H9 (cell line): ENCODE results near the gene SBNO1. TPM values are rescaled to one million over a fixed set of nuclear protein-coding genes. Genes with fewer than 3 reads are reported as not detected.
A peak's percentile ranks its signal among the peaks of the same experiment; 100 is the strongest.

Source experiments
- DNase-seq: peaks from one replicate; pipeline ENCODE4 v3.0.0-alpha.2; 2017
- H2AFZ ChIP-seq: one replicate; pipeline ENCODE4 v1.6.1; 2013; ENCODE audit warnings: mild to moderate bottlenecking, low read length, control low read depth, moderate library complexity
- H2AK5ac ChIP-seq: 2 replicates; pipeline ENCODE4 v1.6.1; 2013; ENCODE audit warnings: low read length, control low read depth, mixed read lengths; ENCODE audit not compliant: insufficient read length
- H2BK120ac ChIP-seq: one replicate; pipeline ENCODE4 v1.6.1; 2013; ENCODE audit warnings: low read depth, mild to moderate bottlenecking, low read length, control low read depth, inconsistent platforms; ENCODE audit not compliant: poor library complexity, severe bottlenecking
- H2BK12ac ChIP-seq: 2 replicates; pipeline ENCODE4 v1.6.1; 2013; ENCODE audit warnings: low read length, control low read depth, mixed read lengths, low read depth; ENCODE audit not compliant: insufficient read length
- H2BK15ac ChIP-seq: 2 replicates; pipeline ENCODE4 v1.6.1; 2013; ENCODE audit warnings: low read depth, low read length, control low read depth
- H2BK20ac ChIP-seq: one replicate; pipeline ENCODE4 v1.6.1; 2013; ENCODE audit warnings: low read depth, mild to moderate bottlenecking, low read length, control low read depth, inconsistent platforms; ENCODE audit not compliant: poor library complexity, severe bottlenecking
- H2BK5ac ChIP-seq: 2 replicates; pipeline ENCODE4 v1.6.1; 2013; ENCODE audit warnings: low read length, control low read depth, mixed read lengths; ENCODE audit not compliant: insufficient read length
- H3K14ac ChIP-seq: 2 replicates; pipeline ENCODE4 v1.6.1; 2013; ENCODE audit warnings: low read length, control low read depth; ENCODE audit not compliant: insufficient read depth
- H3K18ac ChIP-seq: 2 replicates; pipeline ENCODE4 v1.6.1; 2013; ENCODE audit warnings: low read depth, mild to moderate bottlenecking, mixed read lengths, low read length, control low read depth; ENCODE audit not compliant: insufficient read length
- H3K23ac ChIP-seq: 2 replicates; pipeline ENCODE4 v1.6.1; 2013; ENCODE audit warnings: low read length, control low read depth, mixed read lengths, low read depth; ENCODE audit not compliant: insufficient read length
- H3K23me2 ChIP-seq: 2 replicates; pipeline ENCODE4 v1.6.1; 2013; ENCODE audit warnings: low read depth, mild to moderate bottlenecking, mixed read lengths, low read length, control low read depth; ENCODE audit not compliant: insufficient read length, poor library complexity, severe bottlenecking
- H3K27ac ChIP-seq: 2 replicates; pipeline ENCODE4 v1.5.1; 2013; ENCODE audit warnings: low read length, control low read depth, mixed read lengths, low read depth; ENCODE audit not compliant: insufficient read length
- H3K27me3 ChIP-seq: 2 replicates; pipeline ENCODE4 v1.6.1; 2013; ENCODE audit warnings: low read length, control low read depth, inconsistent platforms; ENCODE audit not compliant: insufficient read depth
- H3K4ac ChIP-seq: 2 replicates; pipeline ENCODE4 v1.6.1; 2013; ENCODE audit warnings: low read depth, mild to moderate bottlenecking, control low read depth, inconsistent platforms, low read length, moderate library complexity
- H3K4me1 ChIP-seq: 2 replicates; pipeline ENCODE4 v1.6.1; 2013; ENCODE audit warnings: low read length, control low read depth, inconsistent platforms; ENCODE audit not compliant: insufficient read depth
- H3K4me2 ChIP-seq: 2 replicates; pipeline ENCODE4 v1.6.1; 2013; ENCODE audit warnings: low read length, control low read depth, mixed read lengths; ENCODE audit not compliant: insufficient read length, insufficient read depth
- H3K56ac ChIP-seq: 2 replicates; pipeline ENCODE4 v1.6.1; 2013; ENCODE audit warnings: low read depth, mild to moderate bottlenecking, mixed read lengths, low read length, control low read depth; ENCODE audit not compliant: insufficient read length
- H3K79me1 ChIP-seq: 2 replicates; pipeline ENCODE4 v1.6.1; 2013; ENCODE audit warnings: low read depth, mild to moderate bottlenecking, moderate library complexity, low read length, control low read depth, inconsistent platforms; ENCODE audit not compliant: insufficient read depth, poor library complexity, severe bottlenecking
- H3K79me2 ChIP-seq: 2 replicates; pipeline ENCODE4 v1.6.1; 2013; ENCODE audit warnings: low read length, control low read depth, inconsistent platforms; ENCODE audit not compliant: insufficient read depth
- H3K9ac ChIP-seq: 2 replicates; pipeline ENCODE4 v1.6.1; 2013; ENCODE audit warnings: low read length, control low read depth, mixed read lengths; ENCODE audit not compliant: insufficient read length; ENCODE audit errors: extremely low read depth
- H3K9me3 ChIP-seq: one replicate; pipeline ENCODE4 v1.6.1; 2013; ENCODE audit warnings: low read depth, low read length, inconsistent platforms; ENCODE audit not compliant: control insufficient read depth
- H3T11ph ChIP-seq: one replicate; pipeline ENCODE4 v1.6.1; 2013; ENCODE audit warnings: mild to moderate bottlenecking, low read length, control low read depth, inconsistent platforms
- H4K20me1 ChIP-seq: one replicate; pipeline ENCODE4 v1.6.1; 2013; ENCODE audit not compliant: control insufficient read depth, insufficient read length, insufficient read depth
- H4K5ac ChIP-seq: 2 replicates; pipeline ENCODE4 v1.6.1; 2013; ENCODE audit warnings: low read depth, mild to moderate bottlenecking, mixed read lengths, low read length, control low read depth; ENCODE audit not compliant: insufficient read length
- H4K8ac ChIP-seq: replicated peaks from 2 replicates; pipeline ENCODE4 v1.6.1; 2013; ENCODE audit warnings: low read length, control low read depth, mixed read lengths, low read depth; ENCODE audit not compliant: insufficient read length
- H4K91ac ChIP-seq: 2 replicates; pipeline ENCODE4 v1.6.1; 2013; ENCODE audit warnings: low read depth, mild to moderate bottlenecking, moderate library complexity, mixed read lengths, low read length, control low read depth; ENCODE audit not compliant: insufficient read length
- H3K27ac Mint-ChIP-seq, 3 experiments: 2 replicates in 2 of 3; 3 replicates in 1 of 3; pipeline ENCODE4 v1.8.0; 2020 to 2021; ENCODE audit warnings: mixed read lengths in 3 of 3, mild to moderate bottlenecking in 1 of 3, moderate library complexity in 1 of 3
- H3K27me3 Mint-ChIP-seq: 2 replicates; pipeline ENCODE4 v1.8.0; 2021; ENCODE audit warnings: low read depth, mild to moderate bottlenecking, moderate library complexity, mixed read lengths
- H3K36me3 Mint-ChIP-seq, 3 experiments: 2 replicates in 2 of 3; 3 replicates in 1 of 3; pipeline ENCODE4 v1.8.0; 2020 to 2021; ENCODE audit warnings: low read depth in 3 of 3, mixed read lengths in 3 of 3; ENCODE audit not compliant: insufficient read depth in 1 of 3
- H3K4me1 Mint-ChIP-seq, 2 experiments: 2 replicates each; pipeline ENCODE4 v1.8.0; 2020; ENCODE audit warnings: mixed read lengths in 2 of 2
- H3K4me3 Mint-ChIP-seq, 2 experiments: 2 replicates in 1 of 2; 3 replicates in 1 of 2; pipeline ENCODE4 v1.8.0; 2020 to 2021; ENCODE audit warnings: mild to moderate bottlenecking in 2 of 2, mixed read lengths in 2 of 2, moderate library complexity in 1 of 2
- H3K9me3 Mint-ChIP-seq, 2 experiments: 2 replicates in 1 of 2; 3 replicates in 1 of 2; pipeline ENCODE4 v1.8.0; 2020; ENCODE audit warnings: mild to moderate bottlenecking in 2 of 2, mixed read lengths in 2 of 2, moderate library complexity in 1 of 2
- WGBS: extraction: QIAGEN DNeasy Blood & Tissue Kit; methylation state at CpG from one replicate; pipeline ENCODE4 v1.1.7; 2013; ENCODE audit warnings: missing lambda C conversion rate, low lambda C conversion rate, mixed read lengths; ENCODE audit not compliant: insufficient read length; ENCODE audit errors: extremely low coverage; 5-methylcytosine and 5-hydroxymethylcytosine counted together
- total RNA-seq: library from RNA; stranded (reverse); gene quantifications from 2 replicates; pipeline ENCODE4 v1.2.1, GENCODE V29; 2021
- TF ChIP-seq, protein P1 (sequence below): fragments of 200-600 bp; sonication (generic); conservative IDR thresholded peaks from 3 replicates; pipeline ENCODE4 v1.8.0; 2021; ENCODE audit warnings: antibody characterized with exemption, mild to moderate bottlenecking

Gene SBNO1
- total RNA-seq, 1 experiment from 2014 or later, result 47.5 TPM

GRCh38 chr12:123261196-123261595 lies 103.5 kb downstream of the SBNO1 start:
- TF ChIP-seq, protein P1, sequence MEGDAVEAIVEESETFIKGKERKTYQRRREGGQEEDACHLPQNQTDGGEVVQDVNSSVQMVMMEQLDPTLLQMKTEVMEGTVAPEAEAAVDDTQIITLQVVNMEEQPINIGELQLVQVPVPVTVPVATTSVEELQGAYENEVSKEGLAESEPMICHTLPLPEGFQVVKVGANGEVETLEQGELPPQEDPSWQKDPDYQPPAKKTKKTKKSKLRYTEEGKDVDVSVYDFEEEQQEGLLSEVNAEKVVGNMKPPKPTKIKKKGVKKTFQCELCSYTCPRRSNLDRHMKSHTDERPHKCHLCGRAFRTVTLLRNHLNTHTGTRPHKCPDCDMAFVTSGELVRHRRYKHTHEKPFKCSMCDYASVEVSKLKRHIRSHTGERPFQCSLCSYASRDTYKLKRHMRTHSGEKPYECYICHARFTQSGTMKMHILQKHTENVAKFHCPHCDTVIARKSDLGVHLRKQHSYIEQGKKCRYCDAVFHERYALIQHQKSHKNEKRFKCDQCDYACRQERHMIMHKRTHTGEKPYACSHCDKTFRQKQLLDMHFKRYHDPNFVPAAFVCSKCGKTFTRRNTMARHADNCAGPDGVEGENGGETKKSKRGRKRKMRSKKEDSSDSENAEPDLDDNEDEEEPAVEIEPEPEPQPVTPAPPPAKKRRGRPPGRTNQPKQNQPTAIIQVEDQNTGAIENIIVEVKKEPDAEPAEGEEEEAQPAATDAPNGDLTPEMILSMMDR, result no peak
- Histone ChIP-seq H3K4me1 (peaks cover 2% of the 10 kb centered on the region; the same call in 1 of the 2 replicates), H2BK120ac (no peak overlapping the region), H3K56ac (no peak overlapping the region), H3K4ac (no peak overlapping the region), H3K27me3 (no peaks in the 10 kb centered on the region), H3K23ac (no peak overlapping the region), H2BK20ac (no peak overlapping the region), H3K4me2 (no peak overlapping the region), H2BK5ac (no peak overlapping the region), H2AK5ac (no peak overlapping the region), H3K9me3 (no peaks in the 10 kb centered on the region), H4K91ac (no peak overlapping the region), H3K79me1 (peaks cover 2% of the 10 kb centered on the region), H3K23me2 (no peaks in the 10 kb centered on the region), H3K14ac (no peak overlapping the region), H3K27ac (no peak overlapping the region), H3K79me2 (peaks cover 2% of the 10 kb centered on the region; the same call in 1 of the 2 replicates), H3T11ph (no peak overlapping the region), H2BK15ac (no peak overlapping the region), H4K8ac (no peak overlapping the region), H4K20me1 (no peaks in the 10 kb centered on the region), H3K18ac (no peak overlapping the region), H3K9ac (no peak overlapping the region), H2BK12ac (no peak overlapping the region), H4K5ac (no peak overlapping the region), H2AFZ (no peak overlapping the region)
- no peaks in the 10 kb centered on the region for H3K27me3 Mint-ChIP-seq
- H3K27ac Mint-ChIP-seq, result peak overlapping the region in 2 of 3 experiments; percentile 15 to 94; a peak in 4 of 7 replicates
- H3K9me3 Mint-ChIP-seq, result peaks cover 0 to 9% of the 10 kb centered on the region in 2 experiments; a peak in 1 of 5 replicates
- no peak for DNase-seq
- peaks cover 49 to 54% of the 10 kb centered on the region in 2 experiments for H3K4me1 Mint-ChIP-seq
- WGBS, result no CpG with 5 or more reads among the region's 4 CpGs
- peaks cover 44 to 95% (median 93%) of the 10 kb centered on the region in 3 experiments for H3K36me3 Mint-ChIP-seq
- no peak overlapping the region; a peak in 1 of 5 replicates for H3K4me3 Mint-ChIP-seq
